NCI-H82 treated with DMSO at 0.1 percent for 48 hours (cell line): ENCODE results near the gene PIK3C2G.

Experiments
- DNase-seq: peaks from one replicate; lab custom pipeline; 2025; ENCODE audit not compliant: unreplicated experiment; lab: John Stamatoyannopoulos, UW

The PIK3C2G gene

GRCh38 chr12:18270958-18271460 is 9.7 kb downstream of the PIK3C2G start:
- no peak for DNase-seq

DNA sequence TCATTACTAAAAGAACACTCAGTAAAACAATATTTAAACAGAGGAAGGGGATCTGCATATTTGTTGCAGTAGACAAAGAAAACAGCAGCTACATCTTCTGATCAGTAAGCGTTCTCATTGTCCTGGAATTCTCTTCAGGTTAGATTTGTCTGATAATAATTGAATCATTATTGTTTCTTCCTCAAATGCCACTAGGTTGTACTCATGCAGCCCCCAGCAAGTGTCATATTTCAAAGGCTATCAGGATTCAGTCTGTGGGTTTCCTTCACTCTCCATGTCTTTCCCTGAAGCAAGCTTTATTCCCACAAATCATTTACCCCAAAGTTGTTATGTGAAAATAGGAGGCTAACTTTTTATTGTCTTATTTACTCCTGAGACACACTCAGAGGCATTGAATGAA is 14.7 kb downstream of the PIK3C2G start:
- no peak for DNase-seq

DNA sequence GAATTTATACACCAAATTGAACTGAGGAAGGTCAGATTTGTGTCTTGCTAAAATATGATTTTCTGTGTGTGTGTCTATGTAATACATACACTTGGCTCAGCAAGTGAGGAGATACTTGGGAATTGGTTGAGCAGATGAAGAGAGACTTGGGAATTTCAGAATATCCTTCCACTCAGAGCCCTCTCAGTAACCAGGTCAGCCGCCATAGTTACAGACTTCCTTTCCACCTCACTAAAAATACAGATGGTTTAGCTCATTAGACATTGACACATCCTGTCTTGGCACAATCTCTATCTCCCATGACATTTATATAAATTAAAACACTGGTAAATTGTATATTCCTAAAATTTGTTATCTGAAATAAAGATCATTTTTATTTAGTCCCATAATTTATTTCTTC is 15.9 kb downstream of the PIK3C2G start:
- DNase-seq = peak; percentile 11

DNA sequence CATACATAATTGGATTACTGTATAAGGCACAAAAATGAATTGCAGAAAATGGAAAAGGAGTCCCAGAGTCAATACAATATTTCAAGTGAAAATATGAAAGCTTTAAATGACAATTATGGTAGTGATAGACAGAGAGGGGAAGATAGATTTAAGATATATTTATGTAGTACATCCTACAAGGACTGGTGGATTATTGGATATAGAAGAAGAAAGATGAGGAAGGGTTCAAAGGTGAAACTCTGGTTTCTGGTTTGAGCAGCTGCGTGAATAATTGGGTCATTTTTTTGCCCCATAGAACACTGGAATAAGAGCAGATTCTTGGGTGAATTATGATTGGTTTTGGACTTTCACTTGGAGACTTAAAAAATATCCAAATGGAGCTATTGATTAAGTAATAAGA is 19.4 kb downstream of the PIK3C2G start:
- no peak for DNase-seq

GRCh38 chr12:18281941-18282340 is 20.6 kb downstream of the PIK3C2G start:
- DNase-seq = no peak

DNA sequence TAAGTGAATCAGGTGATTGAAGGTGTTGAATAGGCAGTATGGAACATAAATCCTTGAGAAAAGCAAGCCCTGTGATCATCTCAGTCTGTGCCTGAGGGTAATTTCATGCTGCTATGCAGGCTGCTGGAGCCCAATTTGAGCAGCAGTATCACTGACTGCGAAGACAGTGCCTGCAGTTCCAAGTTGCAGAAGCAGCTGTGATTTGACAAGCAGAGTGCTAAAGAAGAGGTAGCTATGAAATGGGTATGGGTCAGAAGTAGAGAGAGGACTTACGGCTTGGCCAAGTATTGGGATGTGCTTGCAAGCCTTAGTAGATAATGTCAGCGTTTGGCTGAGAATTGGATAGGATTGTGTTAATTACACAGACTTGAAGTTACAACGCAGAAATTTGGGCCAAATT is 22.5 kb downstream of the PIK3C2G start:
- no peak for DNase-seq

GRCh38 chr12:18284386-18284785 is 23.1 kb downstream of the PIK3C2G start:
- DNase-seq = no peak

GRCh38 chr12:18285161-18285560 is 23.8 kb downstream of the PIK3C2G start:
- no peak for DNase-seq

- no peak for DNase-seq
Measured at GRCh38 chr12:18290386-18290785, 29.1 kb downstream of the PIK3C2G start.

- DNase-seq = no peak
Measured at GRCh38 chr12:18294889-18295288, 33.6 kb downstream of the PIK3C2G start.

GRCh38 chr12:18296201-18296908 is 35.0 kb downstream of the PIK3C2G start:
- DNase-seq = no peak

DNA sequence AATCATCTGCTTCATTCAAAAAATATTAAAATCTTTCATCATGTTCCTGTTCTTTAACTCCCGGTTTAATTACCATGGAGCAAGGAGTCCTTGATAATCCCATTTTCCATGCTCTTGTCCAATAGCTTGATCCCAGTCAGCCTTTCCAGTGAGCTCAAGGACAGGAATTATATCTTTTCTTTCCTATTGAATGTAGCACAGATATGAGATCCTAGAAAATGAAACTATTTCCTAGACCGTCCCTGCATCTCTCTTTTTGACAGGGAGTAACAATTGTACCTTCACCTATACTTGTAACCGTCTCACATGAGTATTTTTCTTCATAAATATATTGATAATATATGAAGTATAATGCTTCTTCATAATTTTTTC is 35.6 kb downstream of the PIK3C2G start:
- no peak for DNase-seq

- DNase-seq = no peak
Measured at GRCh38 chr12:18297902-18298301, 36.6 kb downstream of the PIK3C2G start.

- DNase-seq = no peak
Measured at GRCh38 chr12:18302809-18303430, 41.6 kb downstream of the PIK3C2G start.

GRCh38 chr12:18304609-18305008 is 43.3 kb downstream of the PIK3C2G start:
- DNase-seq = no peak

GRCh38 chr12:18306311-18306710 is 45.0 kb downstream of the PIK3C2G start:
- no peak for DNase-seq

- no peak for DNase-seq
Measured at GRCh38 chr12:18313306-18313705, 52.0 kb downstream of the PIK3C2G start.

DNA sequence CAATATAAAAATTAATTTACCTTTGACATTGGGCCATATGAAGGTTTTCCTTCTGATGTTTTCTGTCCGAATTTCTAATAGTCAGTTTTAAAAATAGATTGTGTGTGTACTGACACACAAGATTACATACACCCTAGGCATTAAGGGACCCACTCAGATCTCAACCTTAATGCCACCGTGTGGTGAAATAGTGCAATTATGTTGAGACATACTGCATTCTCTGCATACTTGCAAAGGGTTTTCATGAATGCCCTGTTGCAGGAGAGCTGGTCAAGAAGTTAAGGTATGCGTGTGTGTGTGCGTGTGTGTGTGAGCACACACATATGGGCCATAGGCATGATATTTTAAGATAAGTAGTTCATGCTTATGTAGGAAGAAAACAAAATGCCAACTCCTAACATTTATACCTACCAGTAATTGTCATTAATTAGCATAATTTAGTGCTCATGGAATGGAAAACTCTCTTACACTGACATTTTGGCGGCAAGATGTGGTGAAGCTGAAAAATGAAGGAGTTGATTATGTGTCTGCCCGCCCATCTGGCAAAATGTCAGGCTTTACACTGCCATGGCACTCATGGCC is 58.8 kb downstream of the PIK3C2G start:
- peak; percentile 41 for DNase-seq

DNA sequence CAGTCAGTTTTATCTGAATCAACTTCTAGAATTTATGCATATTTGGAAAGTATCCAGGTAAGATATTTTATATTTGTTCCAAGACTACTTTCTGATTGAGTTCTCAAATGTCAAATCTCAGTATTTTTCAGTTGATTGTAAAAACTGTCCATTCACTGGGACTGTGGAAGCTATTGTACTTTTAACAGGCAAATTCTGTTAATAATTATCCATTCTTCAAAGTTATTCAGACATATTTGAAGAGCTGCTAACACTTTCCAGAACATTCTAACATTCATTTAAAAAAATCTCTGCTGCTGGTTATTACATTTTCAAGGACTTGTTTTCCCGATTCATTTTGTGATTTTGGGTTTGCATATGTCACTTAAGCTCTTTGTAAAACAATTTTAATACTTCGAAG is 59.7 kb downstream of the PIK3C2G start:
- DNase-seq = no peak

GRCh38 chr12:18323159-18323558 is 61.8 kb downstream of the PIK3C2G start:
- DNase-seq = no peak

- DNase-seq = no peak
Measured at GRCh38 chr12:18327036-18327435, 65.7 kb downstream of the PIK3C2G start.

- DNase-seq = no peak
Measured at GRCh38 chr12:18332173-18332572, 70.9 kb downstream of the PIK3C2G start.
